GM18507 (cell line): ENCODE measurements around the gene PMM1.
A peak's percentile ranks its signal among the peaks of the same experiment; 100 is the strongest.
"Not testable (repeated sequence)": the region's sequence is repeated elsewhere in the genome, so short reads cannot be mapped to it uniquely, and the experiment has no call there.

Experiments
- DNase-seq: peaks from one replicate; pipeline ENCODE4 v3.0.0; 2011; ENCODE audit warnings: low read depth; ENCODE audit not compliant: insufficient read length; ENCODE audit errors: extremely low spot score
- FAIRE-seq: peaks from 2 replicates; lab custom pipeline; 2011; peaks lifted over from hg19 to GRCh38; lab: Jason Lieb, UNC

Gene PMM1

DNA sequence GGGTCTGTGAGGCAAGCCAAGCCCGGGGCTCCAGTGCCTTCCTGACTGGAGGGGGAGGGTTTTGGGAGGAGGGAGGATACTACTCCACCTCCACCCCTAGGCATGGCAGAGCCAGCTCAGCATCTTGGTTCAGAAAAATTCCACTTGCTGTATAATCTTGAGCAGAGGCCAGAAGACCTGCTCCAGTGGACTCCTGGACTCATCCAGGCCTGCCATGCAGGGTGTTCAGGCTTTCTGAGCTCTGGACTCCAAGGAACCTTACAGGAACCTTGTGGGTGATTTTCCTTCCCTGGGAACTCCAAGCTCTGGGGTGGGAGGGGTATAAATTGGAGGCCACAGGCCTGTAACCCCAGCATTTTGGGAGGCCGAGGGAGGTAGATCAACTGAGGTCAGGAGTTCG lies 19.4 kb downstream of the PMM1 start:
- no peak for FAIRE-seq
- no peak for DNase-seq

DNA sequence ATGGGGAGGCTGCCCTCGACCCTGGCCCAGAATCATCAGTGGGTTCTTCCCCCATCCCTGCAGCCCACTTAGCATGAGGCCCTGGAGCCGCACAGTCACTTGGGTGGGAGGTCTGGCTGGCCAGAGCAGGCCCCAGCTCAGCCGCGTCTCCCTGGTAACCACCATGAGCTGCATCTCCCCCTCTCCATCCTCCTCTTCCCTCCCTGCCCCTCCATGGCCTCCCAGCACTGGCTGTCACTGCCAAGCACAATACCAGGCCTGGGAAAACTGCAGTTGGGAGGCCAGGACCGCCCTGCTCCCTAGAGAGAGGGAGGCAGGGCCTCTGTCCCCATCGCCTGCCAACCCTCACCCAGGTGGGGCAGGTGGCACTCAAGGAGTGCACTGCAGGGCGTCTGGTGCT lies 20.8 kb downstream of the PMM1 start:
- no peak for FAIRE-seq
- no peak for DNase-seq

DNA sequence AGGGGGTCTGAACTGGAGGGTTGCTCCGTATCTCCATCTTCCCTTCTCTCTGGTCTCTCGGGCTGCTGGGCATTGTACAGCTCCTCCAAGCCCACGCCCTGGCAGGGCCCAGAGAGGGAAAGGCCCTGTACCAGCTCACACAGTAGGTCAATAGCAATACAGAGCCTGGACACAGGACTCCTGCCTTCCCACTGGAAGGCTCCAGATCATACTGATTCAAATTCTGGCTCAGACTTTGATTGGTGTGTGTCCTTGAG lies 22.2 kb downstream of the PMM1 start:
- DNase-seq, result no peak
- FAIRE-seq, result no peak

DNA sequence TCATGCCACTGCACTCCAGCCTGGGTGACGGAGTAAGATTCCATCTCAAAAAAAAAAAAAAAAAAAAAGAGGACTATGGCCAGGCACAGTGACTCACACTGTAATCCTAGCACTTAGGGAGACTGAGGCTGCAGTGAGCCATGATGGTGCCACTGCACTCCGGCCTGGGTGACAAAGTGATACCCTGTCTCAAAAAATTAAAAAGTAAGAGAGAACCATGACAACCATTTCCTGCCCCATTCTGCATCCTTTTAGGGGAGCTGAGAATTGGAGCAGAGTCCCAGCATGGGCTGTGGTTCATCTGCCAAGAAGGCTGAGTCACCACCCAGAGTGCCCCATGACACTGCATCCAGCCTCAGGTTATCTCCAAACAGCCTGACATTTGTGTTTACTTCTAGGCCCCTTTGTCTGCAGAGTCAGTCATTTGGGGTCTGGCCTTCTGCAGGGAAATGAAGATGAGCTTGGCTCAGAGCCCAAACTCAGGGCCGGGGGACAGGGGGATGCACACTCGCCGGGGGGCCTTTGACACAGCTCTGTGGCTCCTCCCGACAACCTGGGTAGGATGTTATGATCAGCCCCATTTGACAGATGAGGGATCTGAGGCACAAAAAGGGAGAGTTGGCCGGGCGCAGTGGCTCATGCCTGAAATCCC lies 24.1 kb downstream of the PMM1 start:
- FAIRE-seq (no peak), DNase-seq (no peak)

DNA sequence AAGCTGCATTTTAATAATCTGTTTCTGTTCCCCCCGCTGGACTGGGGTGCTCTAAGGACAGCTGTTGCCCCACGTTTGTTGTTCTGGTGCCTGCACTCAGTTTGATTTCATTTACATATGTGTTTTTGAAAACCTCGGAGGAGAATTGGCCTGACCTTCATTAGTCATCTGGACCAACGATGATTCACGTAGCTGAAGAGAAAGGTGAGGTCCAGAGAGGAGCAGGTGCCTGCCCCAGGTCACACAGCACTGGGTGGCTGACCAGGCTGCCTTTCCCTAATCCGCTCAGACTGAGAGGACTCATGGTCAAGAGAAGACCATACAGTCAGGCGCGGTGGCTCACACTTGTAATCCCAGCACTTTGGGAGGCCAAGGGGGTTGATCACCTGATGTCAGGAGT lies 25.1 kb downstream of the PMM1 start:
- FAIRE-seq (no peak), DNase-seq (no peak)

DNA sequence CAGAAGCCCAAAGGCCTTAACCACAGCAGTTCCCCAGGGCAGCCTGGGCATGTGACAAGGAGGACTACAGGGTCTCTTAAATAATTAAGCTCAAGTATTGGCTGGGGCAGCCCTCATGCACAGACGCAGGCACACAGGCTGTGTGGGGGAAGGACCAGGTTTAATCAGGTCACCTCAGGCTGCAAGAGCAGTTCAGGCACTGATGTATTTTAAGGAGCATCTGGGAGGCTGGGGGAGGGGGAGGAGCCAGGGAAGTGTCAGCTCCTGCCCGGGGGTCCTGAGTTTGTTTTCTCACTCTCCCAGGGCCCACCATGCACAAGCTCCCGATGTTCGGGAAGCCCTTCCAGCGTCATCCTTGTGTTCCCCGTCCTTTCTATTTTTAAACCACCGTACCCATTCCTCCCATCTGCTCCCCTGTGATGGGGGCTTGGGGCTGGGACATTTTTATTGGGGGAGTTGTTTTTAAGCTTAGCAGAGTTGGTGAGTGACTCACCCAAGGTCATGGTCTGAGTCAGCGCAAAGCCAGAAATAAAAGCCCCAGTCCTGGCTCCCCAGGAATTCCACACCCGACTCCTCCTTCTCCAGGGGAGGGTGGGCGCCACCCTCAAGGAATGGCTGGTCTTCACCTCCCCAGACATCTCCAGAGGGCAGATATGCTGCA lies 26.5 kb downstream of the PMM1 start:
- no peak for DNase-seq
- no peak for FAIRE-seq

DNA sequence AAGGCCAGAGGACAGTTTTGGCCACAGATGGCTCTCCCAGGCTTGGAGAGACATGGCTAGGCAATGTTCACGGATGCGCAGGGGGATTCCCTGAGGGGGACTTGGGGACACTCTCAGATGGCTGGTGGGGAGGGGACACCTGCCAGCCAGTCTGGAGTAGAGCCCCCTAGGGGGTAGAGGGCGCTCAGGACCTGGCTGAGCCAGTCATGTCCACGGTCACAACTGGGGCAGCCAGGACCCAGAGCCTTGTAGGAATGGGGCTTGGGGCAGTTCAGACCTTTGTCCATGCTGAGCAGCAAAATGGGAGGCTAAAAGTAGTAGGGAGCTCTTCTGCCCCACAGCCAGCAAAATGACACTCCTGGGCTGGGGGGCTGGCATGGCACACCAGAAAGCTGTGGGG lies 27.2 kb downstream of the PMM1 start:
- no peak for FAIRE-seq

DNA sequence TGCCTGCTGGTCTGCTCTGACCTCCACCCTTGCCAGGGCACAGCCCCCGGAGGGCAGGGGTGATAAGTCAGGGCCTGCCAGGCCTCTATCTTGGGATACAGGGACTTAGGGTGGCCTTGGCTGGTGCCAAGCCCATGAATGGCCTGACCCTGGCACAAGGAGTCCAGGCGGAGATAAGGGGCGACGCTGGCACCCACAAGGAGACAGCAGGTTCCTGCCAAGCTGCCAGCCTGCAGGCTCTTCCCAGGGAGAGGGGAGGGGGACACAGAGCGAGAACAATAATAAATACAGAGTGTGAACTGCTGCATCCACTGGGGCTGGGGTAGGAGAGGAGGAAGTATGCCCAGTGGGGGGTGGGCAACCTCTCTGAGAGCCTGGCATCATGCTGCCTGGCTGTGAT lies 27.9 kb downstream of the PMM1 start:
- DNase-seq, result no peak
- no peak for FAIRE-seq

More for the DNA sequence above, 27.2 kb downstream of the PMM1 start:
- DNase-seq, result no peak

DNA sequence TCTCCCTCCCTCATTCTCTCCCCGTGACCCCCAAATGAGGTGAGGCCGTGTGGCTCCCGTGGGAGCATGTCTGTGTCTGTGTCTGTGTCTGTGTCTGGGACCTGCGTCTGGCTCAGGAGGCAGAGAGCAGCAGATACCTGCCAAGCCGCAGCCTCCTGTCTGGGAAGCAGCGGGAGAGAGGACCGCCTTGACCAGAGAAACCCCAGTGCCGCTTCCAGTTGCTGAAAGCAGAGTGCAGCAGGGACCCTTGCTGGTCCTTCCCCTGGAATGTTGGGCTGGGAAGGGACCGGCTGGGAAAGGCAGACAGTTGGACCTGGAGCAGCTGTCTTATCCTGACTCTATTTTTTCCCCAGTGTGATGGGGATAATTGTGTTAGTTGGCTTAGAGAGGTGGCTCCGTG lies 28.3 kb downstream of the PMM1 start:
- DNase-seq, result no peak
- no peak for FAIRE-seq

DNA sequence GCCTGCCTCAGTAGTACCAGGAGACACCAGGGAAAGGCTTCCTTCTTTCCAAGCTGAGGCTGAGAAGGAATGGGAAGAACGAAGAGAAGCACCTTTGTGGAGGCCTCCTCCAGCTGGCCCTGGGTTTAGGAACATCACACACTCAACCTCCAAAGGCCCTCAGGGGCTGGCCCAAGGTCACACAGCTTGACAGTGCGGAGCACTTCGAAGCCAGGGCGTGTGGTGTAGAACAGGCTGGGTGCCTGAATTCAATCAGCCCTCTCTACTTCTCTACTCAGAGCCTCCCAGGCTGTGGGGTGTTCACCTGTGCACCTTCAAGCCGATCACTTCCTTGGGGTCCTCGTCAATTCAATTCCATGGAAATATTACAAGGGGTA lies 29.6 kb downstream of the PMM1 start:
- FAIRE-seq, result no peak
- no peak for DNase-seq

DNA sequence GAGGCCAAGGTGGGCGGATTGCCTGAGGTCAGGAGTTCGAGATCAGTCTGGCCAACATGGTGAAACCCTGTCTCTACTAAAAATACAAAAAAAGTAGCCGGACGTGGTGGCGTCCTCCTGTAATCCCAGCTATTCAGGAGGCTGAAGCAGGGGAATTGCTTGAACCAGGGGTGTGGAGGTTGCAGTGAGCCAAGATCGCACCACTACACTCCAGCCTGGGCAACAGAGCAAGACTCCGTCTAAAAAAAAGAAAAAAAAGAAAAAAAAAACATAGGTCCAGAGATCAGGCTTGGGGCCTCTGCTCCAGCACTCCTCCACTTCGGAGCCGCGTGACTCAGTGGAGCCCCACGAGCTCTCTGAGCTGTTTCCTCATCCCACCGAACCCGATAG lies 31.4 kb downstream of the PMM1 start:
- not testable (repeated sequence) for FAIRE-seq, DNase-seq

DNA sequence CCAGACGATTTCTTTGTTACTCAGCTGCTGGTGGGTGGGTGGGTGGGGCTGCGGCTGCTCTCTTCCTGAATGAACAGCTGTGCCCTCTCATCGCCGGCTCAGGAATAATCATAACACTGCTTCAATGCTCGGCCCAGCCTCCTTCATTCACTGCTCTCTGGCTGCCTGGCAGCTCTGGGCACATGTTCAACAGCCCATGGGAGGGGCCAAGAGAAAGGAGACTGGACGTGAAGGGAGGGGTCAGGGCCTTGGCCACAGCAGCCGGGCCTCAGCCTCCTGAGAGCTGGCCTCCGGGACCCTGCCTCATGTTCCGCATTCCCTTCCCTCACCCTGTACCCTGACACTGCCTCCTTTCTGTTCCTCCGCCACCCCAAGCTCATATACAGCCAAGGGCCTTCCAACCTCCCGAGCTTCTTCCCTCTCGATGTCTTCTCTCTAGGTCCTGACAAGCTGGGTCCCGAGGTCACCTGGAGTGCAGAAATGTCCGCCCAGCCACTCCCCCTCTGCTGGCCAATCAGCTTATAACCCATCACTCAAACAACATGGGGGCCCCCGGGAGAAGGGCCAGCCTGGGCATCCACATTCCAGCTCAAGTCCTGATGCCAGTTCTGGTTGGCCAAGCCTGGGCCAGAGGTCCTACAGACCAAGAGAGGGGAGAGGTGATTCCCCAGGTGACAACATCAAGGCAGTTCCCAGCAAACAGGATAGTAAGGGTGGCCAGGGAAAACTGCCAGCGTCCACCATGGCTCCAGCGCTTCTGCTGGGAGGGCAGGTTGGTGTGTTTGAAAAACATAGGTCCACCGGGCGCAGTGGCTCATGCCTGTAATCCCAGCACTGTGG lies 32.0 kb downstream of the PMM1 start:
- no peak for DNase-seq
- FAIRE-seq, result no peak

DNA sequence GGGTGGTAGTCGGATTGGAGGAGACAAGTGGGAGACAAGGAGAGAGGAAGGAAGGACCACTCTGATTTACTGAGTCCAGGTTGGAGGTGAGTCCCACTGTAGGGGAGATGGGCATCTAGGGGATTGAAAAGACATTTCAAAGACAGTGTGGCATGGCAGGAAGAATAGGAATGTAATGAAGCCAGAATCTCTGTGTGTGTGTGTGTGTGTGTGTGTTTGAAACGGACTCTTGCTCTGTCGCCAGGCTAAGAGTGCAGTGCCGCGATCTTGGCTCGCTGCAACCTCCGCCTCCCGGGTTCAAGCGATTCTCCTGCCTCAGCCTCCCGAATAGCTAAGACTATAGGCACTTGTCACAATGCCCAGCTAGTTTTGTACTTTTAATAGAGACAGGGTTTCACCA lies 33.1 kb downstream of the PMM1 start:
- DNase-seq, result no peak
- no peak for FAIRE-seq

DNA sequence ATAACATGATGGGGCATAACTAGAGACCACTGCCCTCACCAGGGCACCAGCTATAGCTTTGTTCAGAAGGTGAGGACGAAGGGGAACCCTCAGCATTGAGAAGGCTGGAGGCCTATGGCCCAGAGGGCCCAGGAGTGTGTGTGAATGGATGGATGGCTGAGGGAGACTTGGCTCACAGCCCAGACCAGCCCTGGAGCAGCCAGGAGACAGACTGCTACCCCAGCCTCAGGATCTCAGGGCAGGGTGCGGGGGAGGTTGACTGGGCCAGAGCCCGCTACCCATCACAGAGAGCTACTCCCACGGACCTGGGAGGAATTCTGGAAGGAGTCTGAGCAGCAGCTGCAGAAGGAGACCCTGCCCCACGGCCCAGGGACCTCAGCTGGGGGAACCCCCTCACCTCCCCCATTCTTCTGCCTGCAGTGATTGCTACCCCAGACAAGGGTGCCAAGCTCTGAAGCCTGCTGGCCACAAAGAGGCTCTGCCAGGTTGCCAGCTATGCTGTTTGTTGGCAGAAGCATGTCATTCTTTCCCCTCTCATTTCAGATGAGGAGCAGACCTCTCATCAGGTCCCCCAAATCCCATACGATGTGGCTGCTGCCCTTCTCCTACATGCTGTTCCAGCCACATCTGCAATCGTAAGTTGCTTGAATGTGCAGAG lies 34.2 kb downstream of the PMM1 start:
- DNase-seq (no peak), FAIRE-seq (no peak)

DNA sequence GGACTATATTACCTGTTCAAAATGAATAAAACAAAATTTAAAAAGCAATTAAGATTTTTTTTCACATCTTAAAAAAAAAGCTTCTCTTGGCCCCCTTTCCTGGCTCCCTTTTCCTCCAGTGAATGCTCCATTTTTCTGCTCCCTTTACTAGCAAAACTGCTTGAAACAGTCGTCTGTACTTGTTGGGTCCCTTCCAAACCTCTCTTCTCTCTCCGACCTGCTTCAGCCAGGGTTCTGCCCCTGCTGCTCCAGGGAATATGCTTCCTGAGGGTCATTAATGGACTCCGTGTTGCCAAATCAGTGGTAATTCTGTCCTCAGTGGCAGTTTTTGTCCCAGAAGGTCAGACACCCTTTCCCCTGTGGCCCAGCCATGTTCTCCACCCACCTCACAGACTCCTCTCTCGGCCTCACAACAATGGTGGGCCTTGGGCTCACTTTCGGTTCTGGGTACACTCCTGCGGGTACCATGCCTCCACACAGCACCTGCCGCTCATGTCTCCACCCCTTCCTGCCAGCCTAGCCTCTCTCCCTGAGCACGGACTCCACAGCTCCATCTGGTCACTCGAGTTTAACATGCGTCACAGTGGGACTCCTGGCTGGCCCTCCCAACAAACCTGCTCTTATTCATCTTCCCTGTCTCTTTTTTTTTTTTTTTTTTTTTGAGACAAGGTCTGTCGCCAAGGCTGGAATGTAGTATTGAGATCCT lies 37.6 kb downstream of the PMM1 start:
- FAIRE-seq (no peak), DNase-seq (no peak)

DNA sequence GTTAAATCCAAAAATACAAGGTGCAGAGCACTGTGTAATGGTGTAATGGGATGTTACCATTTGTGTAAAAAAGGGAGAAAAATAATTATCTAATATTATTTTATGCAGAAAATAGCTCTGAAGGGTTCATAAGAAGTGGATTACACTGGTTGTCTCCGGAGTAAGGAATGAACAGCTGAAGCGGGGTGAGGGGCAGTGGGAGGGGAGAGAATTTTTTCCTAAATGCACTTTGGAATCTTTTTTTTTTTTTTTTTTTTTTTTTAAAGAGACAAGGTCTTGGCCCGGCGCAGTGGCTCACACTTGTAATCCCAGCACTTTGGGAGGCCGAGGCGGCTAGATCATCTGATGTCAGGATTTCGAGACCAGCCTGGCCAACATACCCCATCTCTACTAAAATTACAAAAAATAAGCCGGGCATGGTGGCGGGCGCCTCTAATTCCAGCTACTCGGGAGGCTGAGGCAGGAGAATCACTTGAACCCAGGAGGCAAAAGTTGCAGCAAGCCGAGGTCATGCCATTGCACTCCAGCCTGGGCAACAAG lies 38.6 kb downstream of the PMM1 start:
- no peak for FAIRE-seq
- no peak for DNase-seq

DNA sequence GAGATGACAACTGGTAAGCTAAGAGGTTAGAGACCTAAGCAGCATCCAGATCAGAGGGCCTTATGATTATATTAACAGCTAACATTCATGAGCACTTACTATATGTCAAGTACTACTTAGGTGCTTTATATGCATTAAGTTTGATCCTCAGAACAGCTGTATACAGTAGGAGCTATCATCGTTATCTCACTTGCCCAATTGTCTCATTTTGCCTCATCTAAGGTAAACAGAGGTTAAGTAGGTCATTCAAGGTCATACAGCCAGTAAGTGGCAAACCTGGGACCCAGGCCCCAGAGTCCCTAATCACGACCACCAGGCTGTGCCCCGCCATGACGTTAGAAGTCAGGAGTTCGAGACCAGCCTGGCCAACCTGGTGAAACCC lies 40.8 kb downstream of the PMM1 start:
- no peak for DNase-seq

DNA sequence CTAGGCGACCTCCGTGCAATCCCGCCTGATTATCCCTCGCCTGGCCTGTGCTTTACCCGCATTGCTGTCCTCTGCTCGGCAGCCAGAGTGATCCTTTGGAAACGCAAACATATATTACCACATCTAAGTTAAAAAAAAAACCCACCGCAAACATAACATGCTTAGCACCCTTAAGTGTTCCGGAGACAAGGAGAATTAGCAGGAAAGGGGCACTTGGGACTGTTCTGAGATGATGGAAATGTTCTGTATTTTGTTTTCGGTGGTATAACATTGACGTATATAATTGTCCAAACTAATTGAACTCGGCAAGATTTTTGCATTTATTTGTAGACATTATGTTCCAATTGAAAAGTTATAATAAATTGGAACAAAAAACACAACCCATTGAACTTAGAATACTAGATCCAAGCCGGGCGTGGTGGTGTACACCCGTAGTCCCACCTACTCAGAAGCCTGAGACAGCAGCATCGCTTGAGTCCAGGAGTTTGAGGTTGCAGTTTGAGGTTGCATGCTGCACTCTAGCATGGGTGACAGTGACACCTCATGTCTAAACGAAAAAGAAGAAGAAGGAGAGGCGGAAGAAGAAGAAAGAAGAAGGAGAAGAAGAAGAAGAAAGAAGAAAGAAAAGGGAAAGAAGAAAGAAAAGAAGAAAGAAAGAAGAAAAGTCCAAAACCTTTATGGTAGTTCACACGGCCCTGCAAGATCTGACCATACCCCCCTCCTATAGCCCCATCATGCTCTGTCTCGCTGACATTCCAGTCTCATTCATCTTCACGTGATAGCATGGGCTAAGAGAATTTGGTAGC lies 44.8 kb downstream of the PMM1 start:
- DNase-seq (no peak), FAIRE-seq (peak; percentile 18)

More for the DNA sequence above, 40.8 kb downstream of the PMM1 start:
- FAIRE-seq, result no peak
